CD4-positive, alpha-beta T cell (primary cell): Measurements from ENCODE around the gene SRBD1. TPM values are rescaled to one million over a fixed set of nuclear protein-coding genes. Genes with fewer than 3 reads are reported as not detected.

Source experiments
- ATAC-seq: fragments of 200-7000 bp; cut with Tn5 transposase; one replicate; pipeline ENCODE4 v1.10.0; 2022; ENCODE audit warnings: mild to moderate bottlenecking; ENCODE audit not compliant: poor library complexity
- CTCF ChIA-PET: fragments of 350-600 bp; sonication (Branson Sonifier 250); formaldehyde crosslinking; loops from one replicate; lab custom pipeline; 2021; ENCODE audit warnings: antibody characterized with exemption, inconsistent platforms; lab: Charles Lee
- POLR2A ChIA-PET: fragments of 350-600 bp; sonication (Branson Sonifier 250); formaldehyde crosslinking; loops from one replicate; lab custom pipeline; 2021; ENCODE audit warnings: antibody characterized with exemption, inconsistent platforms; lab: Charles Lee
- DNase-seq, 14 experiments: peaks; one replicate each; pipeline ENCODE4 v3.0.0-alpha.2; 2013 to 2020; ENCODE audit warnings: mixed read lengths in 2 of 14
- H3K27ac ChIP-seq, 2 donors: one replicate each; pipeline versions ENCODE4 v1.5.1 to v1.7.0; 2013; ENCODE audit warnings: low read length in 2 of 2, low read depth in 1 of 2, mild to moderate bottlenecking in 1 of 2
- H3K27me3 ChIP-seq, 2 experiments: 1 replicate in 1 of 2; 2 replicates in 1 of 2; pipeline versions ENCODE4 v1.6.1 to v1.7.0; 2013; ENCODE audit warnings: low read length in 2 of 2, control low read depth in 1 of 2, mild to moderate bottlenecking in 1 of 2, moderate library complexity in 1 of 2; ENCODE audit not compliant: insufficient read depth in 2 of 2, control insufficient read depth in 1 of 2
- H3K36me3 ChIP-seq: one replicate; pipeline ENCODE4 v1.6.1; 2013; ENCODE audit warnings: low read length, control low read depth; ENCODE audit not compliant: insufficient read depth
- H3K4me1 ChIP-seq: one replicate; pipeline ENCODE4 v1.6.1; 2013; ENCODE audit warnings: low read length, control low read depth; ENCODE audit not compliant: insufficient read depth
- H3K4me3 ChIP-seq: one replicate; pipeline ENCODE4 v1.5.1; 2013; ENCODE audit warnings: mild to moderate bottlenecking, low read length, moderate library complexity
- H3K9me3 ChIP-seq, 2 experiments: 1 replicate in 1 of 2; 2 replicates in 1 of 2; pipeline versions ENCODE4 v1.6.1 to v1.7.0; 2013; ENCODE audit warnings: low read length in 2 of 2, mild to moderate bottlenecking in 2 of 2, control low read depth in 1 of 2, moderate library complexity in 1 of 2; ENCODE audit not compliant: control insufficient read depth in 1 of 2, insufficient read depth in 1 of 2
- H3K27ac Mint-ChIP-seq: one replicate; pipeline ENCODE4 v1.8.0; 2020; ENCODE audit warnings: mixed read lengths
- H3K27me3 Mint-ChIP-seq: one replicate; pipeline ENCODE4 v1.8.0; 2021; ENCODE audit warnings: mixed read lengths
- H3K36me3 Mint-ChIP-seq: one replicate; pipeline ENCODE4 v1.8.0; 2021; ENCODE audit warnings: low read depth, mixed read lengths
- H3K4me1 Mint-ChIP-seq: one replicate; pipeline ENCODE4 v1.8.0; 2021; ENCODE audit warnings: low read depth, mixed read lengths
- H3K4me3 Mint-ChIP-seq: one replicate; pipeline ENCODE4 v1.8.0; 2020; ENCODE audit warnings: mild to moderate bottlenecking, mixed read lengths
- H3K9me3 Mint-ChIP-seq: one replicate; pipeline ENCODE4 v1.8.0; 2020; ENCODE audit warnings: mixed read lengths
- CTCF ChIP-seq: fragments of 200-600 bp; IDR thresholded peaks from one replicate; pipeline ENCODE4 v1.8.0; 2022; ENCODE audit warnings: antibody characterized with exemption, mild to moderate bottlenecking
- intact Hi-C, 2 experiments: fragments of 100-400 bp; cut with DNase I in 1 of 2; cut with micrococcal nuclease in 1 of 2; formaldehyde crosslinking; loops; one replicate each; pipeline versions ENCODE4 v1.15.1 to v1.9.0; 2023 to 2025; cut with DNase I, micrococcal nuclease
- total RNA-seq, 174 experiments: library from RNA in 2 of 174; stranded (reverse) in 2 of 174; gene quantifications; one replicate each; pipeline ENCODE4 v1.2.3 and lab custom pipeline; 2021 to 2026

SRBD1 gene
- total RNA-seq, 2 experiments from 2014 or later, result 14.2 to 16.0 TPM

GRCh38 chr2:45483997-45484396, 127.1 kb downstream of the SRBD1 start:
- peaks cover 39% of the 10 kb centered on the region for H3K36me3 Mint-ChIP-seq
- no peaks in the 10 kb centered on the region for H3K4me1 Mint-ChIP-seq
- H3K9me3 Mint-ChIP-seq, result no peaks in the 10 kb centered on the region
- no peak overlapping the region for H3K4me3 ChIP-seq
- no peaks in the 10 kb centered on the region for H3K9me3 ChIP-seq
- no peaks in the 10 kb centered on the region for H3K27me3 Mint-ChIP-seq
- no peaks in the 10 kb centered on the region for H3K36me3 ChIP-seq
- ChIA-PET POLR2A (no interaction called here), CTCF (no interaction called here)
- no peak overlapping the region for H3K4me3 Mint-ChIP-seq
- no peaks in the 10 kb centered on the region for H3K4me1 ChIP-seq
- TF ChIP-seq CTCF, result no peak
- intact Hi-C loops, result no loop called here
- H3K27me3 ChIP-seq, result no peaks in the 10 kb centered on the region
- no peak overlapping the region for H3K27ac Mint-ChIP-seq
- H3K27ac ChIP-seq, result no peak overlapping the region
- ATAC-seq, result no peak
- DNase-seq, result no peak

GRCh38 chr2:45477546-45477945, 133.5 kb downstream of the SRBD1 start:
- H3K27ac Mint-ChIP-seq, result no peak overlapping the region
- H3K27ac ChIP-seq, result no peak overlapping the region
- ChIA-PET POLR2A (interaction anchor here (0.6 kb wide), 1 partner anchor 24 kb away, joined by 3 read pairs; no protein-coding TSS in a partner anchor), CTCF (no interaction called here)
- peaks cover 61% of the 10 kb centered on the region for H3K36me3 Mint-ChIP-seq
- H3K4me3 ChIP-seq, result no peak overlapping the region
- H3K27me3 Mint-ChIP-seq, result no peaks in the 10 kb centered on the region
- no peaks in the 10 kb centered on the region for H3K4me1 ChIP-seq
- no peaks in the 10 kb centered on the region for H3K27me3 ChIP-seq
- no peak overlapping the region for H3K4me3 Mint-ChIP-seq
- H3K36me3 ChIP-seq, result no peaks in the 10 kb centered on the region
- intact Hi-C loops, result no loop called here
- TF ChIP-seq CTCF, result no peak
- H3K9me3 ChIP-seq, result no peaks in the 10 kb centered on the region
- no peak for ATAC-seq
- H3K4me1 Mint-ChIP-seq, result no peaks in the 10 kb centered on the region
- H3K9me3 Mint-ChIP-seq, result no peaks in the 10 kb centered on the region
- no peak for DNase-seq

GRCh38 chr2:45470531-45470930, 140.5 kb downstream of the SRBD1 start:
- no peaks in the 10 kb centered on the region for H3K9me3 Mint-ChIP-seq
- H3K4me3 Mint-ChIP-seq, result no peak overlapping the region
- intact Hi-C loops, result no loop called here
- TF ChIP-seq CTCF, result no peak
- Histone ChIP-seq H3K27me3 (no peaks in the 10 kb centered on the region), H3K9me3 (no peaks in the 10 kb centered on the region), H3K4me3 (no peak overlapping the region), H3K36me3 (no peaks in the 10 kb centered on the region), H3K27ac (no peak overlapping the region), H3K4me1 (no peaks in the 10 kb centered on the region)
- no peaks in the 10 kb centered on the region for H3K4me1 Mint-ChIP-seq
- POLR2A ChIA-PET, result interaction anchor here (0.9 kb wide), 1 partner anchor 23 kb away, joined by 4 read pairs; no protein-coding TSS in a partner anchor
- ATAC-seq (no peak), DNase-seq (no peak)
- H3K27ac Mint-ChIP-seq, result no peak overlapping the region
- no peaks in the 10 kb centered on the region for H3K27me3 Mint-ChIP-seq
- peaks cover 23% of the 10 kb centered on the region for H3K36me3 Mint-ChIP-seq
- CTCF ChIA-PET, result no interaction called here
